ENCODE measurements around the gene C21orf58. TPM values are rescaled to one million over a fixed set of nuclear protein-coding genes. Genes with fewer than 3 reads are reported as not detected.

Gene C21orf58
- total and polyA plus RNA-seq, 2 experiments from 2014 or later, result 2.6 to 6.8 TPM

DNA sequence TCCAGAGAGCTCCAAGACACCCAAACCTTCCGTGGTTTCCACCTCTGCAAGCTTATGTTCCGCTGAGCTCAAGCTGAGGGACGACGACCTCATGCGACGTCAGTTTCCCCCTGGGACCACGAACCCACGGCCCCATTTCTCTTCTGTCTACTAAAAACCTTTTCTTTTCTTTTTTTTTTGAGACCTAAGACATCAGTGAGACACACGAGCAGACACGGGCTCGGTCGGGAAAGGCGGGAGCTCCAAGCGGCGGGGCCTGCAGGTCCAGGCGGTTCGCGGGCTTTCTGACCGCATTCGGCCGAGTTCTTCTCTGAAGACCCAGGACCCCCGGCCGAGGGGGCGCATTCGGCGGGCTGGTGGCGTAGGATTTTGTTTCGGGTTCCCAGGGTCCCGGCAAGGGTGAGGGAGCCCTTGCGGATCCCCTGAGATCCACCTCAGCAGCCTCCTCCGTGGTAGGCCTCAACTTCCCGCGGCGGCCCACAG lies 402 bp downstream of the C21orf58 start:
- Histone ChIP-seq H2AFZ (peak overlapping the region; percentile 21), H3K9me3 (ENCODE audit: low read depth) (no peaks in the 10 kb centered on the region), H4K20me1 (ENCODE audit: insufficient read depth, poor library complexity, severe bottlenecking) (no peaks in the 10 kb centered on the region), H3K27me3 (no peaks in the 10 kb centered on the region), H3K36me3 (replicated peaks; ENCODE audit: insufficient read depth, low read depth) (no peaks in the 10 kb centered on the region), H3K9me2 (replicated peaks; ENCODE audit: insufficient read depth) (no peaks in the 10 kb centered on the region), H3K4me3 (peak overlapping the region; percentile 44), H3K4me2 (peak overlapping the region; percentile 100), H3K79me2 (peaks cover 64% of the 10 kb centered on the region), H3K4me1 (ENCODE audit: insufficient read depth) (peaks cover 22% of the 10 kb centered on the region), H3K27ac (peak overlapping the region; percentile 3)
- WGBS (ENCODE audit: low lambda C conversion rate, missing lambda C conversion rate), result under 1% methylated on average over 34 of the region's 34 CpGs
- no peak for TF ChIP-seq EZH2 (IDR thresholded peaks at IDR 0.05; ENCODE audit: borderline replicate concordance)
- no peak for TF ChIP-seq CTCF (IDR thresholded peaks at IDR 0.05; ENCODE audit: poor library complexity)
- no peak for TF ChIP-seq EZH2phosphoT487 (IDR thresholded peaks at IDR 0.05; ENCODE audit: low read depth, severe bottlenecking, unreplicated experiment)
- peak; percentile 44 for DNase-seq (ENCODE audit: low spot score)

DNA sequence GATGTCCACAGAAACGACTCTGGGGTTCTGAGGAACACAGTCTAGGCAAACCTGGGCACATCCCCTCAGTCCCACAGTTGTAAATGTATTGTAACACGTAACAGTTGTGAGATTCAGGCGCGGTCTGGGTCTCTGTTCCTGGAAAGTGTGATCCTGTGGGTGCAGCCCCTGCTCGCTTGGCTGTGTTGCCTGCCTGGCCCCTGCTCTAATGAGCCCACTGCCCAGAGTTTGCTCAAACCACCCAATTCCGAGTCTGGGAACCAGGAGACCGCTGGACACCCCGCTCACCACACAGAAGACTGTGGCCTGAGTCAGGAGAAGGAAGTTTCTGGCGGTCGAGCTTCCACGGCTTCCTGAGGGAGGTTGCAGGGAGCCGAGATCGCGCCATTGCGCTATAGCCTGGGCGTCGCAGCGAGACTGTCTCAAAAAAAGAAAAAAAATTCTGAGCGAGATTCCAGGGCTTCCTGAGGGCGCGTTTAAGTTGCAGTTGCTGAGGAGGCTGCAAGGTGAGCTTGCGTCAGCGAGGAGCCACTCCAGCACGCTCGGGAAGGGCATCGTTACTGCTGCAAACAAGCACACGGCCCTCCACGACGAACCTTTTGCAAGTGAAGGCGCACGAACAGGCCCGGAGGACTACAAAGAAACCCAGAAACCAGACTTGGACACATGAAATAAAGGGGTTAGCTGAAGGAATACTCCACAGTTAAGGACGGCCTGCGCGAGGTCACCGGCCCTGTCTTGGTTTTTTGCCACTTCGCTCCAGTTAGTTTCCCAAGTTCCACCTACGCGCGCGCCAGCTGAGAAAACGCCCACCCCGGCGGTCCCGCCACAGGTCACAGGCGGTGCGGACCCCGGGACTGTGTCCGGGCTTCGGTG lies 1.1 kb downstream of the C21orf58 start:
- peak overlapping the region; percentile 44 for H3K4me3 ChIP-seq

DNA sequence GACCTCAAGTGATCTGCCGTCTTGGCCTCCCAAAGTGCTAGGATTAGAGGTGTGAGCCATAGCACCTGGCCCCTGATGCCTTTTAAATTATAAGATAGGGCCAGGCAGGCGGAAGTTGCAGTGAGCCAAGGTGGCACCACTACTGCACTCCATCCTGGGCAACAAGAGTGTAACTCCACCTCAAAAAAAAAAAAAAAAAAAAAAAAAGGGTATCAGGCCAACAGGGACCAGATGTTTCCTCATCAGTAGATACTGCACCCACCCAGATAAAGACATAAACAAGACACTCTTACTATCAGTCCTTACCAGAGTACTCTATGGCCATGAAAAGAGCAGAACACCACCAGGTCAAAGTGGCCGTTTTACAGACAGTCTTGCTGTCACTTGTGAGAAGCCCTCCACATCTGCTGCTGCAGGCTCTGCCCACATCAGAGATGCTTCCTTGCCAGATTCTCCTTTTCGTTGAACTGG lies 3.3 kb downstream of the C21orf58 start:
- H3K79me2 ChIP-seq, result peaks cover 36% of the 10 kb centered on the region
- DNase-seq (ENCODE audit: low spot score), result no peak
- WGBS (ENCODE audit: low lambda C conversion rate, missing lambda C conversion rate), result 66% methylated on average over 3 of the region's 4 CpGs
- no peaks in the 10 kb centered on the region for H3K9me2 ChIP-seq (replicated peaks; ENCODE audit: insufficient read depth)
- H3K27me3 ChIP-seq, result no peaks in the 10 kb centered on the region
- no peak overlapping the region for H3K27ac ChIP-seq
- no peak overlapping the region for H2AFZ ChIP-seq
- H3K4me1 ChIP-seq (ENCODE audit: insufficient read depth), result peaks cover 10% of the 10 kb centered on the region
- peak overlapping the region; percentile 33 for H3K4me2 ChIP-seq
- no peak overlapping the region for H3K4me3 ChIP-seq
- H4K20me1 ChIP-seq (ENCODE audit: insufficient read depth, poor library complexity, severe bottlenecking), result no peaks in the 10 kb centered on the region
- no peaks in the 10 kb centered on the region for H3K36me3 ChIP-seq (replicated peaks; ENCODE audit: insufficient read depth, low read depth)
- TF ChIP-seq EZH2phosphoT487 (IDR thresholded peaks at IDR 0.05; ENCODE audit: low read depth, severe bottlenecking, unreplicated experiment) (no peak), EZH2 (IDR thresholded peaks at IDR 0.05; ENCODE audit: borderline replicate concordance) (no peak), CTCF (IDR thresholded peaks at IDR 0.05; ENCODE audit: poor library complexity) (no peak)
- H3K9me3 ChIP-seq (ENCODE audit: low read depth), result no peaks in the 10 kb centered on the region

More for the DNA sequence above, 1.1 kb downstream of the C21orf58 start:
- peak overlapping the region; percentile 21 for H2AFZ ChIP-seq
- H3K27ac ChIP-seq, result peak overlapping the region; percentile 3
- WGBS (ENCODE audit: low lambda C conversion rate, missing lambda C conversion rate), result 4% methylated on average over 50 of the region's 50 CpGs
- peak overlapping the region; percentile 100 for H3K4me2 ChIP-seq
- DNase-seq (ENCODE audit: low spot score), result peak; percentile 45
- no peaks in the 10 kb centered on the region for H3K9me2 ChIP-seq (replicated peaks; ENCODE audit: insufficient read depth)
- TF ChIP-seq EZH2 (IDR thresholded peaks at IDR 0.05; ENCODE audit: borderline replicate concordance) (no peak), CTCF (IDR thresholded peaks at IDR 0.05; ENCODE audit: poor library complexity) (no peak), EZH2phosphoT487 (IDR thresholded peaks at IDR 0.05; ENCODE audit: low read depth, severe bottlenecking, unreplicated experiment) (no peak)
- H3K4me1 ChIP-seq (ENCODE audit: insufficient read depth), result peaks cover 22% of the 10 kb centered on the region
- no peaks in the 10 kb centered on the region for H3K9me3 ChIP-seq (ENCODE audit: low read depth)
- no peaks in the 10 kb centered on the region for H3K36me3 ChIP-seq (replicated peaks; ENCODE audit: insufficient read depth, low read depth)
- H4K20me1 ChIP-seq (ENCODE audit: insufficient read depth, poor library complexity, severe bottlenecking), result no peaks in the 10 kb centered on the region
- H3K79me2 ChIP-seq, result peaks cover 58% of the 10 kb centered on the region
- no peaks in the 10 kb centered on the region for H3K27me3 ChIP-seq
